ENCODE data around the gene FUNDC1.
A peak's percentile ranks its signal among the peaks of the same experiment; 100 is the strongest.
"Not testable (repeated sequence)": the region's sequence is repeated elsewhere in the genome, so short reads cannot be mapped to it uniquely, and the experiment has no call there.

Gene FUNDC1, protein sequence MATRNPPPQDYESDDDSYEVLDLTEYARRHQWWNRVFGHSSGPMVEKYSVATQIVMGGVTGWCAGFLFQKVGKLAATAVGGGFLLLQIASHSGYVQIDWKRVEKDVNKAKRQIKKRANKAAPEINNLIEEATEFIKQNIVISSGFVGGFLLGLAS

DNA sequence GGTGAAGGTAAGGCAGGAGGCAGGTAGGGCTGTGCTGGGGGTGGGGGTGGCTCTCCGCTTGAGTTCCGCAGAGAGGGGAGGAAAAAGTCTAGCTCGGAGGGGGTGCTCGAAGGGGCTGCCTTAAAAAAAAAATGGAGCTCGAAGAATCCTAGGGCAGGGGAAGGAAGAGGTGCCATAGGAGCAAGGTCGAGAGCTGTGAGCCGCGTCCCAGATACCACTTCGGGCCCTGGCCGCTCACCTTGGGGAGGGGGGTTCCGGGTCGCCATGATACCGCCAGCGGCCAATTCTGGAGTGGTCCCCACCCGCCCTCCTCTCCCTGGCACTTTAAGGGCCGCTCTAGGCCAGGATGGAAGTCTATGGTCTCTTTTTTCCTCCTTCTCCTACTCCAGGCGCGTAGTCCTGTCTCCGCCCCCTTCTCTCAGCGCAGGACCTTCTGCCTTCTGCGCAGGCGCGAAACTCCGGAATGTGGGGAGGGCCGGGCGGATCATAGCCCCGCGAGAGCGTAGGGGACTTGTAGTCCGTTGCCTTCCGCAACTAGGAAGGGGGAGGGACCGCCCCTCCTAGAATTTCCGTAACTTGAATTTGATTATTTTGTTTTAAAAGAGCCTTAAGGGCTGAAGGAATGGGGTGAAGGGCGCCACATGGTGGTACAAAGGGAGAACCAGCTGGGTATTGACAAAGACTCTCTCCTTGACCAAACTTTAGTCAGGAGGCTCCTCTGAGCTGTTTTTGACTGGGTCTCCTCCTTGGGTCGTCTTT, at the start of gene FUNDC1:
TSS of gene FUNDC1 (minus strand) at position 293 of the 759 bp plus-strand sequence. CDS start at position 266, 27 bp downstream.
- peak; percentile 63 for DNase-seq

DNA sequence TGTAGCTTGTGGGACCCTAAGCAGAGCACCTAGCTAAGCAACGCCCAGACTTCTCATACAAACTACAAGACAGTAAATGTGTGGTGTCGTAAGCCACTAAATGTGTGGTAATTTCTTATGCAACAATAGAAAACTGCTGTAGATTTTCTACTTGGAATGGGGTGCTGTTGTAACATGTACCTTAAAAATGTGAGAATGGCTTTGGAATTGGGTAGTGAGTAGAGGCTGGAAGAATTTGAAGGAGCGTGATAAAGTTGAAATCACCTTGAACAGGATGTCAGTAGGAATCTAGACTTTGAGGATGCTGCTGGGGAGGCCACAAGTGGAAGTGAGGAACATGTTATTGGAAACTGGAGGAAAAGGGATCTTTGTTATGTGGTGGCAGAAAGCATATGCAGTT, 43.2 kb upstream of the FUNDC1 start:
- DNase-seq: no peak

DNA sequence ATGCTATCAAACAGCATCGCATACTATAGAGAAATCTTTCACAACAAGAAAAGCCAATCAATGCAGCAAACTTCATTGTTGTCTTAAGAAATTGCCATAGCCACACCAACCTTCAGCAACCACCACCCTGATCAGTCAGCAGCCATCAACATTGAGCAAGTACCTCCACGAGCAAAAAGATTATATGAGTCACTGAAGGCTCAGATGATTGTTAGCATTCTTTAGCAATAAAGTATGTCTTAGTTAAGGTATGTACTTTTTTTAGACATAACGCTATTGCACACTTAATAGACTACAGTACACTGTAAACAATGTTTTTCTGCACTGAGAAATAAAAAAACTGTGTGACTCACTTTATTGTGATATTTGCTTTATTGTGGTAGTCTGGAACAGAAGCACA, 37.8 kb upstream of the FUNDC1 start:
- DNase-seq: no peak

DNA sequence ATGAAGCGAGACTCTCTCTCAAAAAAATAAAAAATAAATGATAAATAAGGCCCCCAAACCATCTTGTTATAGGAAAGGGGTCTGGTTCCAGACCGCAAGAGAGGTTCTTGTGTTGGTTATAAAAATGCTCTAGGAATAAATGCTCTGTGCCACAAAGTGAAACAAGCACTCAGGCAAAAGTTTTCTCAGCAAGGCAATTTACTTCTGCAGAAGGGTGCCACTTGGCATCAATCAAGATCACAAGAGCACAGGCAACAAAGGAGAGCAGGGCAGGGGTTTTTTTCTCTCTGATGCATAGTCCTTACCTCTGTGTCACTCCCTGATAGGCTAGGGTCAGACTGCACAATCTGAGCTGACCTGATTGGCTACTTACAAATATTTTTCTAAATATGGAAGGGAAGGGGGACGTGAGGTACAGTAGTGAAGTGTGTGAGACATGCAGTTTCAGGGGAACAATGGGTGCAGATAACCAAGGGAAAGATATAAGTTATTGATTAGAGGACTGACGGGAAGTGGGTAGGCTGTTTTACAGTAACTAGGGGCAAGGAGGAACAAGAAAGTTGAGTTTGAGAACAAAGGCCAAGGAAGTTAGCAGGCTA, 29.8 kb upstream of the FUNDC1 start:
- DNase-seq: no peak

DNA sequence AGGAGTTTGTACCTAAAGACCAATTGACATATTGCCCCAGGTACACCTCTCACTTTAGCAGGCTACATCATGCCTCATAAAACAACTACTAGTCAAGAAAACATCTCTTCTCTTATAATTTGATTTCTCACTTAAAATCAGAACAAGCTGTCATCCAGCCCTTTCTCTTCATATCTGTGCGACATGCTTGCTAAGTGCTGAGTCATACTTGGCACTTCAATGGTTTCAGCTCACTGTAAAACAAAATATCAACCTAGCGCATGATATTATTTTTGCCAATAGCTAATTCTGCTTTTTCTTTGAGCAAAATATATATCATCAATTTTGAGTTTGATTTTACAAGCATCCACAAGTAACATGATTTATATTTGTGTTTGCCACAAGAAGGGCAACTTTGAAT, 27.9 kb upstream of the FUNDC1 start:
- no peak for DNase-seq

DNA sequence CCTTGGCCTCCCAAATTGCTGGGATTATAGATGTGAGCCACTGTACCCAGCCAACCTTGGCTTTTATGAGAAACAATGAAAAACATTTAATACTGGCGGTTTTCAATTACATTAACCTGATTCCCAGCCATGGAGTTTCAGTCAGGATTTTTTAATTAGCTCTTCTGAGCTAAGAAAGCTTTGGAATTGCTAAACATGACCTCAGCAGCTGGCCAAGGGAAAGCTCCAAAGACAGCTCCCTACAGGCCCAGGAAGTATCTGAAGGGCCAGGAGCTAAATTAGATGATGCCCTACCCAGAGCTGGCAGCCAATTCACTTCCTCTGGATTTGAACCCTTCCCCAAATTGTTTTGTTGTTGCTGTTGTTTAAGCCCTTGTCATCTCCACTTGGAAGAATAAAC, 26.5 kb upstream of the FUNDC1 start:
- no peak for DNase-seq

DNA sequence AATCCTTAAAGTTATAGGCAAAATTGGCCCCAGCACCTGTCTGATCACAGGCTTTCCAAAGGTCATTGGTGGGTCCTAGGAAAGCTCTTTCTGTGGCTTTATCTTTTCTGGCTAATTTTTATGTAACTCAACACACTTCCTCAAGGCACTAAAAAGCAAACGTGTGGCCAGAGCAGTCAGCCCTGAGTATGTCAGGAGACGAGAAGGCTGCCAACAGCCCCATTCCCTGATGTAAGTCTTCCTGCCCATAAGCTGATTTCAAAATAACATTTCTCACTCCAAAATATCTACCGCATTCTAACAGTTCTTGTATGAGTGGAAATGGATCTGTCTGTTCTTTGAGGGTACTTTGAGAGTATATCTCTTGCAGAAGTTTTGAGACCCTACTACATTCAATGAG, 25.5 kb upstream of the FUNDC1 start:
- DNase-seq: no peak

DNA sequence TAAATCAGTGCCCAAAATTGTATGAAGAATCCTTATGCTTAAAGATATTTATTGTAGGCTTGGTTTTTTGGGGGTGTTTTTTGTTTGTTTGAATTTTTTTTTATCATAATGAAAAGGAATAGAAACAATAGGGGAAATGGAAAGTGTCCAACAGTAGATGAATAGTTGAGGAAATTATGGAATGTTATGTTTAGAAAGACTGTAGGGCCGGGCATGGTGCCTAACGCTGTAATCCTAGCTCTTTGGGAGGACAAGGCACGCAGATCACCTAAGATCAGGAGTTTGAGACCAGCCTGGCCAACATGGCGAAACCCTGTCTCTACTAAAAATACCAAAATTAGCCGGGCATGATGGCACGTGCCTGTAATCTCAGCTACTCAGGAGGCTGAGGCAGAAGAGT, 19.2 kb upstream of the FUNDC1 start:
- not testable (repeated sequence) for DNase-seq

DNA sequence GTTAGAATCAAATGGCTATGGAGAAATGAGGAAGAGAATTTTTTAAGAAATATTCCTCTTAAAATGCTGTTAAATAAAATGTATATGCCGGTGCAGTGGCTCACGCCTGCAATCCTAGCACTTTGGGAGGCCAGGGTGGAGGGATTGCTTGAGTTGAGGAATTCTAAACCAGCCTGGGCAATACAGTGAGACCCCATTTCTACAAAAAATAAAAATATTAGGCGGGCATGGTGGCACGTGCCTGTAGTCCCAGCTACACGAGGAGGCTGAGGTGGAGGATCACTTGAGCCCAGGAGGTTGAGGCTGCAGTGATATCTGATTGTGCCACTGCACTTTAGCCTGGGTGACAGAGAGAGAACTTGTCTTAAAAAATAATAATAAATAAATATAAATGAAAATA, 7.9 kb upstream of the FUNDC1 start:
- DNase-seq: no peak

DNA sequence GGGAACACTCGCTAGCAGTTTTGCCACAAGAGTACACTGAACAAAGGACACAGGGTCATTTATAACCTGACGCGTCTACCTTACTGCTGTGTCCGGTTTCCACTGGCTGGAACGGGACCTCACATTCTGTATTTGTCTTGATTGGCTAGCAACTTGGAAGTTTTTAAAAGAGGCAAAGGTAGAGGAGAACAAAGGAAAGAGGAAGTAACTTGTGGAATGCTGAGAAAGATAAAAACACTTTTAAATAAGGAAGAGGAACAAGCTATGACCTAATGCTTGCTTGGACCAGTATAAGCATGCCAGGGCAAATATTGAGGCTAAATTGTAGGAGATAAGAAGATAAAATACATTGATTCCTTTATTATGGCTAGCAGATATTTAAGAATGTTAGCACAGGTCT, 2.8 kb upstream of the FUNDC1 start:
- DNase-seq: not testable (repeated sequence)

DNA sequence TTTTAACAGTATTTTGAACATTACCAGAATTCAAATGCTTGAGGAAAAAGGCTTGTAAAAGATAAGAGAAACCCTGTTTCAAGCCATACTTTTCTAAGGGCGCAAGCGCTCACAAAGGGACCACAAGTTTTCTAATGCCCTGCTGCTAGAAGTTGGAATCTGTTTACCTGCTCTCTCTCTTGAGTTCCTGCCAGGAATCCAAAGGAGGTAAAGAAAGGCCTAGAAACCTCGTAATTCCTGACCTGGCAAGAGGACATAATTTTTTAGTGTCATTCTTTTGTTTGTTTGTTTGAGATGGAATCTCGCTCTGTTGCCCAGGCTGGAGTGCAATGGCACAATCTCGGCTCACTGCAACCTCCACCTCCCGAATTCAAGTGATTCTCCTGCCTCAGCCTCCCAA, 1.4 kb upstream of the FUNDC1 start:
- no peak for DNase-seq

DNA sequence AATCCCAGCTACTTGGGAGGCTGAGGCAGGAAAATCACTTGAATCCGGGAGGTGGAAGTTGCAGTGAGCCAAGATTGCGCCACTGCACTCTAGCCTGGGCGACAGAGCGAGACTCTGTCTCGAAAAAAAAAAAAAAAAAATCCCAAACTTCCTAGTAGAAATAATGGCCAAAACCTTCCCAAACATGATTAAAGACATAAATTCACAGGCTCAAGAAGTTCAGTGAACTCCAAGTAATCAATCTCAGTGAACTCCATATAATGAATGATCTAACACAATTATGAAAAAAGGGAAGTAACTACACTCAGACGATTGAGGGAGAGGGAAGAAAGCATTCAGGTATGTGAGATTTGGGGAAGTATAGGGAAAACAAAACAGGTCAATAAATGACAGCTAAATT, 6.5 kb downstream of the FUNDC1 start:
- DNase-seq: no peak

DNA sequence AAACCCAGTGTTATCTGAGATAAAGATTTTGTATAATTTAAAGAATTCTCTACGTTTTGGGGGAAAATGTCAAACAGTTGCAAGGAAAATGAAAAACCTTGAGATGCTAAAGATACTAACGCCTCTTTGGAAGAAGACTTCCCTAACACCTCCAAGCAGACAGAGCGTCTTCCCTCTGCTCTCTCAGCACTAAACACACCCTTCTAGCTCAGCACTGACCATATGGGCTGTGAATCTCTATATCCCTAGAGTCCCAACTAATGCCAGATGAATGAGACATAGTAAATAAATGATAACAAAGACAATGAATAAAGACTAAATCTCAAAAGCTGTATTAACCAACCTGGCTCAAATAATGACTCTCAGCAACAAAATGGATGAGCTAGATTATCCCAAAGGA, 13.3 kb downstream of the FUNDC1 start:
- no peak for DNase-seq

DNA sequence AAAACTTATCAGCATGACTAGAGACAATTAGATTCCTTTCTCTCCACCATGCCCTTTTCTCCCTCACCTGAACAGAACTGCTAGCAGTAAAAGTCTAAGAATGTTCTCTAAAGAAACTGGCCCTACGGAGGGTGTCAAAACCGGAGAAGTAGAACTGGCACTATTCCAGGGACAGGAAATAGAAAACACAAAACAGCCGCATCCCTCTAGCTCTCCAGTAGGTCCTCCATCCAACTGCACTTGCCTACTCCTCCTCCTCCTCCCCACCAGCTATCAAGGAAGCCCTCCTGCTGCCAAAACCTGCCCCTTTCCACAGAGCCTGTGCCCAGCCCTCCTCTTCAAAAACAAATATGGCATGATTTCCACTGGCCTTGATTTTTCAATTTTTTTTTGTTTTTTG, 28.4 kb downstream of the FUNDC1 start:
- no peak for DNase-seq

DNA sequence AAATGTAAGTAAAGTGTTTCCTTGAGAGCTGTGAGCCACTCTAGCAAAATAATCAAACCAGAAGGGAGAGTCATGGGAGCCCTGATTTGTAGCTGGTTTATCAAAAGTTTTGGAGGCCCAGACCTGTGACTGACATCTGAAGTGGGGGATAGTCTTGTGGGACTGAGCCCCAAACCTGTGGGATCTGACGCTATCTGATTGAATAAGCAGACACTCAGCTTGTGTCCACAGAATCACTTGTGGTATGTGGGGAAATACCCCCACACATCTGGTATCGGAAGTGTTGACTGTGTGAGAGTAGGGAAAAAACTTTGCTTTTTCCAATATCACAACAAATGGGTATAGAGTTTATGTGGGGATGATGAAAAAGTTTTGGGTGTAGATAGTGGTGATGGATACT, 35.4 kb downstream of the FUNDC1 start:
- DNase-seq: no peak

DNA sequence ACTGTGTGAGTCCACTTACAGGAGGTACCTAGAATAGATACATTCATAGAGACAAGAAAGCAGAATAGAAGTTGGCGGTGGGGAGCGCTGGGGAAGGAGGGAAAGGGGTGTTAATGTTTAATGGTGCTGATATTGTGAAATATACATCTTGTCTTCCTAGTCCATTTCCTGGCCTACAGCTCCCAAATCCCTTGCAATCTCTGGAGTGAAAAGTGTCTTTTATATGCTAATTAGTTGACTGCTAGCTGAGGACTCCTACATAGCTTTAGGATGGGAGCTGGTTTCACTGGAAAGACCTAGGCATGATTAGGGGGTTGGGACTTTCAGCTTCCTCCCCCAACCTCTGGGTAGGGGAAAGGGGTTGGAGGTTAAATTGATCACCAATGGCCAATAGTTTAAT, 36.0 kb downstream of the FUNDC1 start:
- DNase-seq: no peak

DNA sequence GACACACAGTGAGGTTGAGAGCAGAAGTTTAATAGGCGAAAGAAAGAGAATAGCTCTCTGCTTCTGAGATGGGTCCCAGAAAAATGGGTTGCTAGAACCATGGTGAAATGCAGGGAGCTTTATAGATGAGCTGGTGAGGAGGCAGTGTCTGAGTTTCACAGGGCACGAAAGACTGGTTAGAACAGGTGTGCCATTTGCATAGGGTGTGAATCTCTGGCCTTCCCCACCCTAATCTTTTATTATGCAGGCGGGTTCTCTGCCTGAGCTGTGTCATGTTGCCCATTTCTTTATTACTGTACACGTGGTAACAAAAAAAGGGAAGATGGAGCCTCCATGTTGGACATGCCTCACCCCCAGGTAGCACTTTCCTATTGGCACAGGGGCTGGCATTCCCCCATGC, 39.1 kb downstream of the FUNDC1 start:
- DNase-seq: no peak

DNA sequence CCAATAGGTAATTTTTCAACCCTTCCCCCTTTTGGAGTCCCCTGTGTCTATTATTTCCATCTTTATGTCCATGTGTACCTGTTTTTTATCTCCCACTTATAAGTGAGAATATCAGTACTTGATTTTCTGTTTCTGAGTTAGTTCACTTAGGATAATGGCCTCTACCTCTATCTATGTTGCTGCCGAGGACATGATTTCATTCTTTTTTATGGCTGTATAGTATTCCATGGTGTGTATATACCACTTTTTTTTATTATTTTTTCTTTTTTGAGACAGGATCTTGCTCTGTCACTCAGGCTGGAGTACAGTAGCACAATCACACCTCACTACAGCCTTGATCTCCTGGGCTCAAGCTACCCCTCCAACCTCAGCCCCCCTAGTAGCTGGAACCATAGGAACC, 47.6 kb downstream of the FUNDC1 start:
- DNase-seq: no peak

DNA sequence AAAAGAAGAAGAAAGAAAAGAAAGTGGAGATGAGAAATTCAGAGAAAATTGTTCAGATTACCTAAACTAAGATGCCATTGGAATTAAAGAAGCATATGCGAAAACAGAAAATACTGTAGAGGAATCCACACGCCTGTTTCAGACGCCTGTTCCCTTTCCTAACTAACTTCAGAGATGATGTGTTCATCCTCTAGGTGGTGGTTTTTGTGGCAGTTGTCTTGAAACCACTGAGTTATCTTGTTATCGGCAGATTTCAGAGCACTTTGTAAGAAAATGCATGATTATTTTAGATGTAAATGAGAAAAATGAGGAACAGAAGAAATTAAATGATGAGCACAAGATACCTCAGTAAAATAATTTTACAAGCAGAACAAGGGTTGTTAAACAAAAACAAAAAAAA, 48.3 kb downstream of the FUNDC1 start:
- DNase-seq: no peak

DNA sequence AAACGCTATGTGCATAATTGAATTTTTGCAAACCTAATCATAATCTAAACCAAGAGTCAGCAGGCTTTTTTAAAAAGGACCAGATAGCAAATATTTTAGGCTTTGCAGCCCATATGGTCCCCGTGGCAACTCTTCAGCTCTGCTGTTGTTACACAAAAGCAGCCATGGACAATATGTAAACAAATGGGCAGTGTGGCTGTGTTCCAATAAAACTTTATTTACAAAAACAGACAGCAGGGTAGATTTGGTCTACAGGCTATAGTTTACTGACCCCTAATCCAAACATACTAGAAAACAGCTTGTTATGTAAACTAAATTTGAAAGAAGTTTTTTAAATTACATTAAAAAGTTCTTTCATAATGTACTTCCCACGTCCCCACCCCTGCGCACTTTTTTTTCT, 53.1 kb downstream of the FUNDC1 start:
- no peak for DNase-seq

DNA sequence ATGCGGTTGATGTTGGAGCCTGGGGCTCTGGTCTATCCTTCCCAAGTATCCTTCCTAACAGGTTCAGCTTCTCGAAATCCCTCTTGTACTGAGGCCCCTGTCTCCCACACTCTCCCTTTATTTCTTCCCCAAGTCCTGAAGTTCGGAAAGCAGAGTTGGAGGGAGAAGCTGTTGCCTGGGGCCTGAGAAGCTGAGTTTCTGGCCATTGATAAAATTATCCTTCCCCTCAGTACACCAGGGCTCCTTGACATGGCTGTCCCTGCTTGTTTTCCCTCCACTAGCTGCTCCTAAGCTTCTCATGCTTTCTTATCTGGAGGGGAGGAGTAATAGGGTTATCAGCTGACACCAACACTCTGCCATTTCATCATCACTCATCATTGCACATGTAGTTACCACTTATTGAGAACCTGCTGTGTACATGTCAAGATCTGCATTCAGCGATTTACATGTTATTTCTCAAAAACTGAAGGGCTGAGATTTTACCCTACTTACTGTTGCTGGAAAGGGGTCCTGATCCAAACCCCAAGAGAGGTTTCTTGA, 58.0 kb downstream of the FUNDC1 start:
- DNase-seq: no peak

DNA sequence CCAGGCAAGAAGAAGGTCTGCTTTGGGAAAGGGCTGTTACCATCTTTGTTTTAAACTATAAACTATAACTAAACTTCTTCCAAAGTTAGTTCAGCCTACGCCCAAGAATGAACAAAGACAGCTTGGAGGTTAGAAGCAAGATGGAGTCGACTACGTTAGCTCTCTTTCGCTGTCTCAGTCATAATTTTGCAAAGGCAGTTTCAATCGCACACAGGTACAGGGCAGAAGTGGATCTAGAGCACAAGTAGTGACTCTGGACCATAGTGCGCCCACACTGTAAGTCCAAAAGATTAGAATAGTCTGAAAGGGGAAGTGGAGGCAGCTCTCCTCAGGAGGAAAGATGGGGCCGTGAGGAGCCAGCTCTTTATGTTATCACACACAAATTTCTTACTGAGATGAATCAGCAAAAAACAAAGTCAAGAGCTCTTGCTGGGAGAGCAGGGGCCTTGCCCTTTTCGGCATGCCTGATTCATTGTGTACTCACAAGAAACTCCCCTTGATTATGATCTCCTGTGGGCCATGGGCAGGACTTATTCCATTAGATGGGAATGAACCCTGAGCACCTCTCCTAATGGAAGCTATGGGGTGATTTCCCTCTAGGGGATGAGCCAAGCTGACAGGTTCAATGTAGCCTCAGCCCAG, 58.6 kb downstream of the FUNDC1 start:
- DNase-seq: no peak

DNA sequence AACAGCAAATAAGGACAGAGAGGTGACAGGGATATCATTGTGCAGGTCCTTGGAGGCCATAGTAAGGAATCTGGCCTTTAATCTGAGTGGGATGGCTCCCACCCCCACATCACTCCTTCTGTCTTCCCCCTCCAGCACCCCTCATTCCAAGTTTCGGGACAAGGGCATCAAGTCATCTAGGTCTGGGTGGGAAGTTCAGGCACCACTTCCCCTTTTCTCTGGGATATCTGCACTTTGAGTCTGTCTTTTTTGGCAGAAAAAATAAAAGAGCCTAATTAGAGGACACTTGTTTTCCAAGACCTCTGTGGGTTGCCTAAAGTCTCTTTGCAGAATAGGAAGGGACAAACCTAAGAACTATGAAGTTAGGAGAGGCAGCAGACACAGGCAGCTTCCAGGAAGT, 60.1 kb downstream of the FUNDC1 start:
- no peak for DNase-seq

DNA sequence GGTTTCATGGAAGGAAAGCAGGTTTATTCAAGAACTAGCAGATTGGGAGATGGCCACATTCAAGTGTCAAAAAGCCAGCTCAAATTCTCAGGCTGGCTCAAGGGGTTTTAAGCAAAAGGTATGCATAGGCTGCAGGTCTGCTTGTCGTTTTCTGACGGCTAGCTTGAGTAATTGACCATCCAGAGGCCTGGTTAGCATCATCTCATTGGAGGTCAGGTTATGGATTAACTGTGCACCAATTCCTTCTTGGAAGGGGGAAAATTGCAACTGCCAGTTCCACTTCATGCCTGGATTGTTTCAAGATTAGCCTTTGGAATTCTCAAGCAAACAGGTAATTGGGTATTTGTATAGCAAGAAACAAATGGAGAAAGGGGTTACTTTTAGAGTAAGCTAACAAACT, 62.1 kb downstream of the FUNDC1 start:
- DNase-seq: no peak
